DMS 273 (cell line): ENCODE data around the gene ATRAID.
A peak's percentile ranks its signal among the peaks of the same experiment; 100 is the strongest.

Experiments used
- DNase-seq: peaks from one replicate; lab custom pipeline; 2025; ENCODE audit not compliant: unreplicated experiment; lab: John Stamatoyannopoulos, UW

The ATRAID gene

DNA sequence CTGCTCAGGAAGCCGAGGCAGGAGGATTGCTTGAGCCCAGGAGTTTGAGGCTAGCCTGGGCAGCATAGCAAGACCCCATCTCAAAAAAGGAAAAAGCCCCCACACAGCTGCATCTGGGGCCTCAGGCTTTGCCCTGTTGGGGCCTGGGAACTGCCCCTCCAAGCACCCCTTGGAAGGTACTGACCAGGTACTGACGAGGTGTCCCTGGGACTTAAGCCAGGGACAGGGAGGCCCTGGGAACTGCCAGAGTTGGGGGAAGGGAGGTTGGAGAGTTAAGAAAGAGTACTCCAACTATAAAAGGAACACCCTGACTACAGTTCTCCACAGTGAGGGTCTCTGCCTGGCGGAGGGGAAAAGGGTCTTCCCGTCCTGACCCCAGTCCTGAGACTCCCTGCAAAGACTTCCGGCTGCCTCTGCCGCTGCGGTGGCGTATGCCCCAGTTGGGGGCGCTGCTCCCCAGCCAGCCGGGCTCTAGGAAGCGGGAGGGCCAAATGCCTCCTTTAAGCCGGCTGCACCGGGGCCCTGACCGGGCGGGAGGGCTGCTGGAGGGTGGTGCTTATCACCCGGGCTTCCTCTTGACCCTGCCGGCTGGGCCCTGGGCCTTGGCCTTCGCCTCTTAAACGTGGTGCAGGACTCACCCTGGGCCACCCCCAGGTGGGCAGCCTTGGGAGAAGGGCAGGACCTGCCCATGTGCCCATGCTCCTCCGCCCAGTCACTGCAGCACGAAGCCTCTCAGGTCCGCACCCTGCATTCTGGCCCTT lies 38.2 kb downstream of the ATRAID start:
- peak; percentile 85 for DNase-seq

- DNase-seq = no peak
Observed at GRCh38 chr2:27250652-27251379, 39.0 kb downstream of the ATRAID start.

DNA sequence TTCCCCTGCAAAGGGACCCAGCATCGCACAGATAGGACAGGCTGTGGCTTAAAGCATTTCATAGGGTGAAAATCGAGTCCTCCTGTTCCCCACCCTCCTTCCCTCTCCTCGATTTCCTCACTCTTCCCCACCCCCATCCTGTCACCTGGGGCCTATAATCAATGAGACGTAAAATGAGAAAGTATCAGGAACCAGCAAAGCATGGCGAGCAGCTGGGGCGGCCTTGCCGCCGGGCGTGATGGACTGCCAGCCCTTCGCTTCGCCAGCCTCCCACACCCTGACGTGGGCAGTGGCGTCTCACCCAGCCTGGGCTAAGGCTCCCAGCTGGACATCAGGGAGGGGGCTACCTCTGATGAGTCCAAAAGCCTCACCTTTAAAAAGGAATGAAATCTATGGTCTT lies 39.9 kb downstream of the ATRAID start:
- DNase-seq = no peak

GRCh38 chr2:27255187-27255586 lies 43.3 kb downstream of the ATRAID start:
- DNase-seq = no peak

GRCh38 chr2:27255660-27256059 lies 43.8 kb downstream of the ATRAID start:
- DNase-seq = no peak

DNA sequence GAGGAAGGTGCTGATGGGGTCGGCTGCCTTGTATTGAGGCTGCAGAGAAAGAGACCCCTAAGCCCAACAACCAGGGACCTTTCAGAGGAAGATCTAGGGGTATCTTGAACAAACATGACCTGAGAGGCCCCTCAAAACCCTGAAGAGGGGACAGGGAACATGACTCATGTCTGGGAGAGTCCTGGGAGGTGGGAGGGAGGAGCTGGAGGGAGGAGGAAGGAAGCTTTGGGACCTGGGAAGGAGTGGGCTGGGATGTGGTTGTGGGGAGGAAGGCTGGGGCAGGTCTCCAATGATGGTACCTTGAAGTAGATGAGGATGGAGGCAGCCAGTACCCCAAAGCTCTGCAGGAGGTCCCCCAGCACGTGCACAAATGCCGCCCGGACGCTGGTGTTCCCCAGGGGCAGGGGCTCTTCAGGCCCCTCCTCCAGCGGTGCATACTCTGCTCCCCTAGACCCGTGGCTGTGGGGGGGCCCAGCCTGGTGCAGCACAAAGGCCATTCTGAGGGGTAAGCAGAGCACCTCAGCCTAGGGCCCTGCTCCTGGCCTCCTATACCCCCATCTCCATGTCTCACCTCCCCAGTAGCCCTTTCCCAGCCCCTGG lies 45.1 kb downstream of the ATRAID start:
- DNase-seq = no peak

DNA sequence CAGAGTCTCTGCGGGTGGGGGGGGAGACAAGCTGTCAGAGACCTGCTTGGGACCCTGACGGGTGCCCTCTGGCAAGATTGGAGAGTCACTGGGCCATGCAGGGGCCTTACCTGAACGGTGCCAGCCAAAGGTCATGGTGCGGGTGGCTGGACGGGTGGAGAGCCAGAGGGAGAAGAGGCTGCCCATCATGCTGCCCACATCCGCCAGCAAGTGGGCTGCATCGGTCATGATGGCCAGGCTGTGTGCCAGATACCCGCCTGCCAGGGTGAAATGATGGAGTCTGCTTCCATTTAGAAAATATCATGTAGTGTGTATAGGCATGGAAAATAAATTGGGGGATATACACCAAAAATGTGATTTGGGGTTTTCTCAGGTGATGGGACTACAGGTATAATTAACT lies 46.2 kb downstream of the ATRAID start:
- DNase-seq = no peak

GRCh38 chr2:27261241-27261925 lies 49.5 kb downstream of the ATRAID start:
- no peak for DNase-seq

- peak; percentile 42 for DNase-seq
Observed at GRCh38 chr2:27261926-27262298, 50.1 kb downstream of the ATRAID start.

DNA sequence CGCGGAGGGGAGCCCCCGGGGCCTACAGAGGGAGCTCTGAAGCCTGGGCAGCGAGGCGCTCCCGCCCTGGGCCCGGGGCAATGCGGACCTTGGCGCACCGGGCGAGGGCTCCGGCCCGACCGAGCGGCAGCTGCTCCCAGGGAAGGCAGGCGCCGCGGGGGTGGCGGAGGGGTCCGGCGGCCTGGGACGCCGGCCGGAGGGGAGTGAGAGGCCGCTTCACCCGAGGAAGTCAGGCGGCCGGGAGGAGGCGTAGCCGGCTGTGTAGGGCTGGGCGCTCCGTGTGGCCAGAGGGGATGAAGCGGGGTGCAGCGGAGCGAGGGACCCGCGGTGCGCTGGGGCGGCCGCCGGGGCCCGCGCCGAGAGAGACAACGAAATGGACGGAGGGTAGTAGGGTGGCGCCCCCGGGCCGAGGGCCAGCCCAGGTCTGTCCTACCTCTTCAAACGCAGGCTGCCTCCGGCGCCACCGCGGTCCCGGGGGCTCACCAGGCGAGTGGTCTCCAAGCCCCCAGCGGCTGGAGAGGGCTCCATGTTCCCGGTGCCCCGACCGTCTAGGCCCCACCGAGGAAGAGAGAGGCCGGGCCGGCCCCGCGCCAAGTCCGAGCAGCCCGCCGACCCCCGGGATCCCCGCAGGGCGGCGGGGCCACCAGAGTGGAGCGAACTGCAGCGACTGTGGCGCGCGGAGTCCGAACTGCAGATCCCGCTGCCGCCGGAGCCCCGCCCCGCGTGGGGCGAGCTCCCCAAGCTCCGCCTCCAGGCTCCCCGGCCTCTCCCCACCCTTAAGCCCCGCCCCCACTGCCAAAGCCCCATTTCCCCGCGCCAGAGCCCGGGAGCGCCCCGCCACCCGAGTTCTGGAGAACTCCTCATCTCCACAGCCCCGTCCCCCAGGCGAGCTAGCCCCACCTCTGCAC lies 50.8 kb downstream of the ATRAID start, which contains the start of gene SLC30A3:
TSS of gene SLC30A3 (minus strand) at position 669 of the 908 bp plus-strand sequence. CDS start at position 528, 141 bp downstream.
- DNase-seq = peak; percentile 66

DNA sequence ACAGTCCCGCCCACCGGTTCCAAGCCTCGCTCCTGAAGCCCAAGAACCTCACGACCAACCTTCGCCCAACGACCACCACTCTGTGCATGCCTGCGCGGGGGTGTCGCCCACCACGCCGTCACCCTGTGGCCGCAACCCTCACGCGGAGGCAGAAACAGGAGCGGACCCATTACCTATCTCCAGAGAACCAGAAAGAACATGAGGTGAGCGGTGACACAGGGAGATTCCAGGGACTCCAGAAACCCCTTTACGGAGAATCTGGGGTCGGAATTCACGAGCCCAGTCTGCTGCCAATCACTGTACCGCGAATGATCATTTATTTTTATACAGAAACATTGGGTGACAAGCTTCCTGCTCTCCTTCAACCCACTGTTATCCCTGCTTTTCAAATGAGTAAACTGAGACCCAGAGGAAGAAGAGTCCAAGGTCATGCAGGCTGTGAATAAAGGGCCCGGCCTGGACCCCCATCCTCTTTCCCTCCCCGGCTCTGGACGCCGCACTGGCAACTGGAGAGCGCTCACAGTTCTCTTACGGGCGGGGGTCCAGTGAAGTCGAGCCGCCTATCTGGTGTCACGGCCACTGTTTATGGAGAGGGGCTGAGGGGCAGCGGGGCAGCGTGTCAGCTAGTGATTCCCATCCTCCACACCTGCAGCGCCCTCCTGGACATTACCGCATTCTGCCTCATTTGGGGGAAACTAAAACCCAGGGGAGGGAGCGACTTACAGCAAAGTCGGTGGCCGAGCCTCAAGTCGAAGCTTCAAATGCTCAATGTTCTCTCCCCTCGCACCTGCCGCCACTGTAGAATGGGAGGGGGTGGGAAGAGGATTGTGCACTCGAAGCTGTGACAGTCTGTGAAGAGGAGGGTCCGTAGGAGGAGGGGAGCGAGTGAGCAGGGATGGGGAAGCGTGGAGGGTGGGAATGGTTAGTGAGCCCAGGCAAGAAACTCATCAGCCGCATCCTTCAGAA lies 51.7 kb downstream of the ATRAID start:
- DNase-seq = peak; percentile 52

- peak; percentile 52 for DNase-seq
Observed at GRCh38 chr2:27264253-27264752, 52.5 kb downstream of the ATRAID start.

- peak; percentile 93 for DNase-seq
Observed at GRCh38 chr2:27264753-27265535, 53.1 kb downstream of the ATRAID start.

DNA sequence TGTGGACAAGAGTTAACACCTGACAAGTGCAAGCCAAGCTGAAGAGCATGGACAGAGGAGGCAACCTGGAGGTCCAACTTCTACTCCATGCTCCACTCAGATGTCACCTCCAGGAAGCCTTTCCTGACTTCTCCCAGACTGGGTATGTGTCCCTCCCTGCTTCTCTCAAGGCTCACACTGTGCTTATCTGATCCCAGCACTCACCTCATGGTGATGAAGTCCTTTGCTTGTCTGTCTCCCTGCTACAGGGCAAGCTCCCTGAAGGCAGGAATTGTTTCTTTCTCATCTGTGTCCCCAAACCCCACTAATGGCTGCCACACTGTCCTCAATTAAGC lies 53.7 kb downstream of the ATRAID start:
- no peak for DNase-seq
